CD4-positive, CD25-positive, alpha-beta regulatory T cell (primary cell): ENCODE measurements around the gene SLC22A17. TPM values are rescaled to one million over a fixed set of nuclear protein-coding genes. Genes with fewer than 3 reads are reported as not detected.
"Not testable (repeated sequence)": the region's sequence is repeated elsewhere in the genome, so short reads cannot be mapped to it uniquely, and the experiment has no call there.

Source experiments
- ATAC-seq, 2 donors: fragments of 150-1000 bp; cut with Tn5 transposase; one replicate each; pipeline ENCODE4 v1.10.0; 2021; ENCODE audit warnings: low read depth in 2 of 2, moderate number of reproducible peaks in 2 of 2, moderate library complexity in 1 of 2
- DNase-seq, 3 donors: peaks; one replicate each; pipeline versions ENCODE4 v3.0.0 to v3.0.0-alpha.2; 2012 to 2022; ENCODE audit warnings: mixed read lengths in 1 of 3
- H3K27ac ChIP-seq: one replicate; pipeline ENCODE4 v1.7.0; 2013; ENCODE audit warnings: mild to moderate bottlenecking, low read length; ENCODE audit not compliant: insufficient read depth, poor library complexity, severe bottlenecking
- H3K27me3 ChIP-seq: one replicate; pipeline ENCODE4 v1.7.0; 2013; ENCODE audit warnings: low read length; ENCODE audit not compliant: control insufficient read depth, insufficient read depth
- H3K36me3 ChIP-seq: one replicate; pipeline ENCODE4 v1.7.0; 2013; ENCODE audit warnings: mild to moderate bottlenecking, low read length, moderate library complexity; ENCODE audit not compliant: control insufficient read depth, insufficient read depth
- H3K4me1 ChIP-seq: 2 replicates; pipeline ENCODE4 v1.7.0; 2013; ENCODE audit warnings: mild to moderate bottlenecking, low read length; ENCODE audit not compliant: insufficient read depth, control insufficient read depth, poor library complexity, severe bottlenecking
- H3K4me3 ChIP-seq: one replicate; pipeline ENCODE4 v1.7.0; 2013; ENCODE audit warnings: low read depth, mild to moderate bottlenecking, low read length, moderate library complexity
- H3K9me3 ChIP-seq, 2 experiments: 1 replicate in 1 of 2; 2 replicates in 1 of 2; pipeline ENCODE4 v1.7.0; 2013; ENCODE audit warnings: low read length in 2 of 2, mild to moderate bottlenecking in 1 of 2, moderate library complexity in 1 of 2; ENCODE audit not compliant: control insufficient read depth in 2 of 2
- H3K27ac Mint-ChIP-seq, 3 donors: one replicate each; pipeline ENCODE4 v1.8.0; 2020 to 2022; ENCODE audit warnings: mild to moderate bottlenecking in 3 of 3, mixed read lengths in 3 of 3, moderate library complexity in 2 of 3
- H3K27me3 Mint-ChIP-seq: one replicate; pipeline ENCODE4 v1.8.0; 2022; ENCODE audit warnings: mild to moderate bottlenecking, mixed read lengths
- H3K36me3 Mint-ChIP-seq: one replicate; pipeline ENCODE4 v1.8.0; 2020; ENCODE audit warnings: mixed read lengths
- H3K4me1 Mint-ChIP-seq, 4 donors: one replicate each; pipeline ENCODE4 v1.8.0; 2020 to 2022; ENCODE audit warnings: mixed read lengths in 4 of 4, mild to moderate bottlenecking in 1 of 4
- H3K4me3 Mint-ChIP-seq, 4 donors: one replicate each; pipeline ENCODE4 v1.8.0; 2020 to 2022; ENCODE audit warnings: mild to moderate bottlenecking in 4 of 4, mixed read lengths in 4 of 4, moderate library complexity in 3 of 4
- H3K9me3 Mint-ChIP-seq, 7 donors: one replicate each; pipeline ENCODE4 v1.8.0; 2020 to 2022; ENCODE audit warnings: mixed read lengths in 7 of 7, mild to moderate bottlenecking in 3 of 7, moderate library complexity in 2 of 7
- polyA plus RNA-seq, 4 donors: library from polyadenylated mRNA; unstranded; fragments of 300-500 nt; fragmentation: Illumina TruSeq; gene quantifications; one replicate each; pipeline ENCODE4 v1.2.3, GENCODE V29; 2021
- total RNA-seq: library from RNA; stranded (reverse); gene quantifications from one replicate; pipeline ENCODE4 v1.2.3, GENCODE V29; 2022

The SLC22A17 gene
- total and polyA plus RNA-seq, 5 donors from 2014 or later: 0.94 to 3.2 (median 2.3) TPM

DNA sequence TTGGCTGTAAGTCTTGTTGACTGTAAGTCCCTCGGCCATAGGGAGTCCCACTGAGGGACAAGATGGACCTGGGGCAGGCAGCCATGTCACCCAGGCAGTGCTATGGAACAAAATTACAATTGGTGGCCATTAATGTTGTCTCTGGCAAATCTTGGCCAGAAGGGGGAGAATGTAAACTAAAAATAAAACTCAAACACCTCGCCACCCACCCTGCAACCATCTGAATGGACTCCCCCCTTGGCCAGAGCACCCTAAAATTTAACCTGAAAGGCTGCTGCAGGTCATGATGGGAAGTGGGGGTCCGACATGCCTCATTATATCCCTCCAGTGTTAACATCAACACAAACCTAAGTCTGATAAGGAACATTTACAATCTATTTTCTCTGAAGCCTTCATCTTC lies 8.2 kb downstream of the SLC22A17 start:
- Histone ChIP-seq H3K4me3 (no peak overlapping the region), H3K9me3 (peaks cover 0 to 4% of the 10 kb centered on the region in 2 experiments), H3K36me3 (no peaks in the 10 kb centered on the region), H3K4me1 (no peaks in the 10 kb centered on the region), H3K27me3 (peaks cover 12% of the 10 kb centered on the region), H3K27ac (no peak overlapping the region)
- Mint-ChIP-seq H3K4me3 (no peak overlapping the region), H3K27me3 (peaks cover 47% of the 10 kb centered on the region), H3K27ac (no peak overlapping the region), H3K4me1 (no peaks in the 10 kb centered on the region), H3K36me3 (peaks cover 3% of the 10 kb centered on the region), H3K9me3 (peaks cover 0 to 2% (median 0%) of the 10 kb centered on the region in 7 donors)
- DNase-seq (no peak), ATAC-seq (no peak)

DNA sequence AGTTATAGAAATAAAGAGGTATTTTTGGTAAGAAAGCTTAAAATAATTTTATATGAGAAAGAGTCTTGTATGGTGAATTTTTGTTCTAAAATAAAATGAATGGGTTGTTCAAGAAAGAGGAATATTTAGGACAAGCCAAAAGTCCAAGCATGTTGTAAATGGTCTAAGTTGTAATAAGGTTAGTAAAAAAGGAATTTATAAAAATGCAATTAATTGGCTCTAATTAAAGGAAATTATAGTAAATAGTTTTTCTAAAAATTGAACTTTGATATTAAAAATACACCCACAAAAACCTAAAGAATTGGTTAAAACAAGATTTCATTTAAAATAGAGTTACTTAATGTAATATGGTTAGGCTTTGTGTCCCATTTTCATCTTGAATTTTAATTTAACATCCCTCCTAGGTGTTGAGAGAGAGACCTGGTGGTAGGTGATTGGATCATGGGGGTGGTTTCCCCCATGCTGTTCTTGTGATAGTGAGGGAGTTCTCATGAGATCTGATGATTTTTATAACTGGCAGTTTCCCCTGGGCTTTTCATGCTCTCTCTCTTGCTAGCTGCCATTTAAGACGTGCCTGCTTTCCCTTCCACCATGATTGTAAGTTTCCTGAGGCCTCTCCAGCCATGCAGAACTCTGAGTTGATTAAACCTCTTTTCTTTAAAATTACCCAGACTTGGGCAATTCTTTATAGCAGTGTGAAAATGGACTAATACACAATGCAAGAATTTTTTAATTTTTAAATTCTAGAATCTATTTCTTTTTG lies 13.0 kb downstream of the SLC22A17 start:
- Histone ChIP-seq H3K4me1 (no peaks in the 10 kb centered on the region), H3K36me3 (no peaks in the 10 kb centered on the region), H3K27me3 (peaks cover 22% of the 10 kb centered on the region), H3K27ac (no peak overlapping the region), H3K4me3 (no peak overlapping the region), H3K9me3 (peaks cover 0 to 8% of the 10 kb centered on the region in 2 experiments)
- peaks cover 56% of the 10 kb centered on the region for H3K27me3 Mint-ChIP-seq
- ATAC-seq (no peak), DNase-seq (no peak)
- no peak overlapping the region for H3K27ac Mint-ChIP-seq
- peaks cover 0 to 3% (median 0%) of the 10 kb centered on the region in 7 donors for H3K9me3 Mint-ChIP-seq
- peaks cover 3% of the 10 kb centered on the region for H3K36me3 Mint-ChIP-seq
- H3K4me1 Mint-ChIP-seq: no peaks in the 10 kb centered on the region
- no peak overlapping the region for H3K4me3 Mint-ChIP-seq

DNA sequence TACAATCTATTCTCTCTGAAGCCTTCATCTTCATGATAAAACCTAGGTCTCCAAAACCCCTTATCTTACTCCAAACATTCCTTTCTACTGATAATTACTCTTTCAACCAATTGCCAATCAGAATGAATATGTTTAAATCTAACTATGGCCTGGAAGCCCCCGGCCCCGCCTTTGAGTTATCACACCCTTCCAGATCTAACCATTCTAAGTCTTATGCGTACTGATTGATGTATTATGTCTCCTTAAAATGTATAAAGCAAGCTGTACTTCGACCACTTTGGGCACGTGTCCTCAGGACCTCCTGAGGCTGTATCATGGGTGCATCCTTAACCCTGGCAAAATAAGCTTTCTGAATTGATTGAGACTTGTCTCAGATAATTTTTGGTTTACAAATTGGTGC lies 17.1 kb downstream of the SLC22A17 start:
- H3K4me1 Mint-ChIP-seq: no peaks in the 10 kb centered on the region
- ATAC-seq: no peak
- H3K9me3 ChIP-seq: peaks cover 0 to 8% of the 10 kb centered on the region in 2 experiments
- H3K4me1 ChIP-seq: no peaks in the 10 kb centered on the region
- no peak for DNase-seq
- no peak overlapping the region for H3K27ac Mint-ChIP-seq
- peaks cover 39% of the 10 kb centered on the region for H3K27me3 Mint-ChIP-seq
- H3K9me3 Mint-ChIP-seq: peaks cover 0 to 3% (median 0%) of the 10 kb centered on the region in 7 donors
- H3K27ac ChIP-seq: no peak overlapping the region
- H3K4me3 ChIP-seq: no peak overlapping the region
- H3K36me3 Mint-ChIP-seq: peaks cover 3% of the 10 kb centered on the region
- H3K4me3 Mint-ChIP-seq: no peak overlapping the region
- H3K36me3 ChIP-seq: no peaks in the 10 kb centered on the region
- peaks cover 16% of the 10 kb centered on the region for H3K27me3 ChIP-seq

DNA sequence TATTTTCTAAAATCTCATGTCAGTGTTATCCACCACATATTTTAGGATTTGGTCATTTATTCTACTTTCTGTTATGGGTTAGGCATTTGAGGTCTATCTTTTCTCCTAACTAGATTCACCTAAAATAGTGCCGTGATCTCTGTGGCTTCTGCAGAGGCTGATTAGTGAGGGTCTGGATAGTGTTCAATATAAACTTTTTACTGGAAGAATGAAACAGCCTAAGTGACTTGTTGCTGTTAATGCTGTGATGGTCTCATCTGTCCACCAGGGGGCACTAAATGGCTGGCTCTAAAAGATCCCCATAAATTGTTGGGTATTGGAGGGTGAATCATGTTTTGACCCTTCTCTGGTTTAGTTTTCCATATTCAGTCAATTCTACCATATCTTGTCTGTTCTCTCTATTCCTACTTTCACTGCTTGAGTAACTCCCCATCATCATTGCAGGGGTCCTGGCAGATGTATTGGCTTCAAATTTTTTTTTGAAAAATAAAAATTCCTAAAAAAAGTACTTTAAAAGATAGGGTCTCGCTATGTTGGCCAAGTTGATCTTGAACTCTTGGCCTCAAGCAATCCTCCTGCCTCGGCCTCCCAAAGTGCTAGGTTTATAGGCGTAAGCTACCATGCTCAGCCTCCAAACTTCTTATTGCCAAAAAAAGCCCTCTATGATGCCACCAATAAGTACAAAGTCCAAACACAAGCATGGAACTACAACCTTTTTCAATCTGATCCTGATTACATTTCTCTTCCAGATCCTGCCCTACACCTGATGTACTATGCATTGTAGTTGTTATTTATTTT lies 24.5 kb downstream of the SLC22A17 start:
- Mint-ChIP-seq H3K4me1 (peaks cover 3 to 8% (median 5%) of the 10 kb centered on the region in 4 donors), H3K36me3 (peaks cover 11% of the 10 kb centered on the region), H3K27ac (peak overlapping the region in 1 of 3 donors; percentile 40), H3K27me3 (no peaks in the 10 kb centered on the region), H3K4me3 (peak overlapping the region in 1 of 4 donors; percentile 63), H3K9me3 (no peaks in the 10 kb centered on the region)
- Histone ChIP-seq H3K4me3 (no peak overlapping the region), H3K9me3 (no peaks in the 10 kb centered on the region), H3K4me1 (peaks cover 1% of the 10 kb centered on the region), H3K27me3 (no peaks in the 10 kb centered on the region), H3K36me3 (peaks cover 27% of the 10 kb centered on the region), H3K27ac (no peak overlapping the region)
- DNase-seq: peak; percentile 49 to 79 (median 62)
- peak; percentile 65 to 70 for ATAC-seq

DNA sequence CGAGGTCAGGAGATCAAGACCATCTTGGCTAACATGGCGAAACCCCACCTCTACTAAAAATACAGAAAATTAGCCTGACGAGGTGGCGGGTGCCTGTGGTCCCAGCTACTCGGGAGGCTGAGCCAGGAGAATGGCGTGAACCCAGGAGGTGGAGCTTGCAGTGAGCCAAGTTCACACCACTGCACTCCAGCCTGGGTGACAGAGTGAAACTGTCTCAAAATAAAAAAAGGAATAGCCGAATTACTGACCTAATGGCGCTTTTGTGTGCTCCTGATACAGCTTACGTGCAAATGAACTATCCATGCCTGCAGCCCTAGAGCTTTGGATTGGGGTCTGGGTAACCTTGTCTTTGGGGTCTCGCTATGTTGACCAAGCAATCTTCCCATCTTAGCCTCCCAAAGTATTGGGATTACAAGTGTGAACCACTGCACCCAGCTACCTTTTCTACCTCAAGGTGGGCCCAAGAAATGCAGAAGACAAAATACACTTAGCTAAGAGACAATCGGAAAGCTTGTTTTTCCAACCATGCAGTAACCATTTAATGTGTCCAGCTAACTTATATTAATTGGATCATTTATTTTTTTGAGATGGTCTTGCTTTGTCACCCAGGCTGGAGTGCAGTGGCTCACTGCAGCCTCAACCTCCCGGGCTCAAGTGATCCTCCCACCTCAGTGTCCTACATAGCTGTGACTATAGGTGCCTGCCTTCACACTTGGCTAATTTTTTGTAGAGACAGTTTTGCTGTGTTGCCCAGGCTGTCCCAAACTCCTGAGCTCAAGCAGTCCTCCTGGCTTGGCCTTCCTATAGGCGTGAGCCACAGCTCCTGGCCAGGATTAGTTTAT lies 26.0 kb downstream of the SLC22A17 start:
- H3K27ac Mint-ChIP-seq: no peak overlapping the region
- Histone ChIP-seq H3K36me3 (peaks cover 30% of the 10 kb centered on the region), H3K4me3 (no peak overlapping the region), H3K9me3 (no peaks in the 10 kb centered on the region), H3K27ac (no peak overlapping the region), H3K27me3 (no peaks in the 10 kb centered on the region), H3K4me1 (peaks cover 13% of the 10 kb centered on the region)
- ATAC-seq (no peak), DNase-seq (no peak)
- H3K9me3 Mint-ChIP-seq: no peaks in the 10 kb centered on the region
- peak overlapping the region in 1 of 4 donors; percentile 62 for H3K4me3 Mint-ChIP-seq
- H3K27me3 Mint-ChIP-seq: no peaks in the 10 kb centered on the region
- H3K4me1 Mint-ChIP-seq: peaks cover 6 to 21% (median 18%) of the 10 kb centered on the region in 4 donors
- peaks cover 15% of the 10 kb centered on the region for H3K36me3 Mint-ChIP-seq

DNA sequence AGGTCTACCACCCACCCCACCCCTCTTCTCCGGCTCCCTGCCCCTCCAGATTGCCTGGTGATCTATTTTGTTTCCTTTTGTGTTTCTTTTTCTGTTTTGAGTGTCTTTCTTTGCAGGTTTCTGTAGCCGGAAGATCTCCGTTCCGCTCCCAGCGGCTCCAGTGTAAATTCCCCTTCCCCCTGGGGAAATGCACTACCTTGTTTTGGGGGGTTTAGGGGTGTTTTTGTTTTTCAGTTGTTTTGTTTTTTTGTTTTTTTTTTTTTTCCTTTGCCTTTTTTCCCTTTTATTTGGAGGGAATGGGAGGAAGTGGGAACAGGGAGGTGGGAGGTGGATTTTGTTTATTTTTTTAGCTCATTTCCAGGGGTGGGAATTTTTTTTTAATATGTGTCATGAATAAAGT lies 26.9 kb downstream of the SLC22A17 start:
- peaks cover 15% of the 10 kb centered on the region for H3K36me3 Mint-ChIP-seq
- not testable (repeated sequence) for H3K4me3 ChIP-seq, H3K9me3 ChIP-seq, H3K9me3 Mint-ChIP-seq, H3K27me3 Mint-ChIP-seq, H3K27me3 ChIP-seq, DNase-seq, ATAC-seq, H3K27ac ChIP-seq
- peaks cover 30% of the 10 kb centered on the region for H3K36me3 ChIP-seq
- H3K27ac Mint-ChIP-seq: peak overlapping the region in 1 of 3 donors; percentile 69
- peaks cover 6 to 27% (median 18%) of the 10 kb centered on the region in 4 donors for H3K4me1 Mint-ChIP-seq
- H3K4me1 ChIP-seq: peaks cover 13% of the 10 kb centered on the region
- peak overlapping the region in 2 of 4 donors; percentile 30 to 62 for H3K4me3 Mint-ChIP-seq

DNA sequence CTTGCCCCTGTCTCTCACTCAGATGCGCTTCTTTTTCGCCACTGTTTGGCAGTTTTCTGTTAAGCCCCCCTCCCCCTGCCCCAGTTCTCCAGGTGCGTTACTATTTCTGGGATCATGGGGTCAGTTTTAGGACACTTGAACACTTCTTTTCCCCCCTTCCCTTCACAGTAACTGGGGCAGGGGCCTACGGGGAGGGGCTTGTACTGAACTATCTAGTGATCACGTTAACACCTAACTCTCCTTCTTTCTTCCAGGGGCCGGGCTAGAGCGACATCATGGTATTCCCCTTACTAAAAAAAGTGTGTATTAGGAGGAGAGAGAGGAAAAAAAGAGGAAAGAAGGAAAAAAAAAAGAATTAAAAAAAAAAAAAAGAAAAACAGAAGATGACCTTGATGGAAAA lies 27.7 kb downstream of the SLC22A17 start:
- H3K36me3 ChIP-seq: peaks cover 30% of the 10 kb centered on the region
- DNase-seq (no peak), ATAC-seq (no peak)
- H3K27me3 ChIP-seq: no peaks in the 10 kb centered on the region
- H3K36me3 Mint-ChIP-seq: peaks cover 15% of the 10 kb centered on the region
- no peaks in the 10 kb centered on the region for H3K9me3 Mint-ChIP-seq
- H3K27me3 Mint-ChIP-seq: no peaks in the 10 kb centered on the region
- H3K9me3 ChIP-seq: no peaks in the 10 kb centered on the region
- peaks cover 6 to 34% (median 20%) of the 10 kb centered on the region in 4 donors for H3K4me1 Mint-ChIP-seq
- H3K4me1 ChIP-seq: peaks cover 18% of the 10 kb centered on the region
- H3K4me3 Mint-ChIP-seq: no peak overlapping the region
- H3K27ac Mint-ChIP-seq: no peak overlapping the region
- H3K27ac ChIP-seq: peak overlapping the region; percentile 8
- no peak overlapping the region for H3K4me3 ChIP-seq
